ENCODE results near the gene RPTOR.

RPTOR gene

DNA sequence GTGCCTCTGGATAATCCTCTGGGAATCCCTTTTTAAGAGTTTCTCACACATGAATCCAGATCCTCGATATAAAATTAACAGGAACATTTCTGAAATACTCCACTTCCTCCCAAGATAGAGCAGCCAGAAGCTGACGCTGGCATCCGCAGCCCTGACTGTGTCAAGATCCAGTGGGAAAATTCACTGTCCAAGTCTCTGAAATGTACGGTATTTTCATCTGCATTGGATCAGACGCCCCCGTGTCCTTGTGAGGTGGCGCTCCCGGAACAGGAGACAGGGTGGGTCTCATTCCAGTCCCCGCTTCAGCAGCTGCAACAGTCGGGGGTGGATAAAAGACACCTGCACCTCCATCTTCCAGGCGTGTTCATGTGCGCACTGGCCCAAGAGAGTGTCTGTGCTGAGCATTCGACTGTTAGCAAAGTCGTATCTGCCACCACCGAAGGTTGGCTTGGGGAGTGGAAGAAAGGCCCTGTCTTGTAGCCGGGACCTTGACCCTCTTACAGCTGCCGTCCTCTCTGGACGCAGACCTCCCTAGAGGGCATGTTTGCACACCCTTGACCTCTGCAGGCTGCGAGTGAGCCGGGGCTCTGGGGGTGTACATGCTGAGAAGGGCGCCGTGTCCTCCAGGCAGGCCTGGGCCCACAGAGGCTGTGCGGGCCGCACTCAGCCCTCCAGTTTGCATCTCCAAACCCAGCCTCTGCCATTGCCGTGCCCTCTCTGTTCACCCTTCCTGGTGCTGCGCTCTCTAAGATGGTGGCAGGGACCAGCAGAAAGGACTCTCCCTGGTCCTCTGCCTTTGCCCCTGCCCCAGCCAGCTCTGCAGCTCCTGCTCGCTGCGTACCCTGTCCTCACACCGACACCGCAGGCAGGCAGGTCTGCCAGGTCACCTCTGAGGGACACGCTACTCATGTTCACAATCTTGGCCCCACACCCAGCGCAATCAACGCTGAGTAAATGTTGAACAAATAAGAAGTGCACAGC is 375.0 kb downstream of the RPTOR start:
- TF ChIP-seq, protein P1, sequence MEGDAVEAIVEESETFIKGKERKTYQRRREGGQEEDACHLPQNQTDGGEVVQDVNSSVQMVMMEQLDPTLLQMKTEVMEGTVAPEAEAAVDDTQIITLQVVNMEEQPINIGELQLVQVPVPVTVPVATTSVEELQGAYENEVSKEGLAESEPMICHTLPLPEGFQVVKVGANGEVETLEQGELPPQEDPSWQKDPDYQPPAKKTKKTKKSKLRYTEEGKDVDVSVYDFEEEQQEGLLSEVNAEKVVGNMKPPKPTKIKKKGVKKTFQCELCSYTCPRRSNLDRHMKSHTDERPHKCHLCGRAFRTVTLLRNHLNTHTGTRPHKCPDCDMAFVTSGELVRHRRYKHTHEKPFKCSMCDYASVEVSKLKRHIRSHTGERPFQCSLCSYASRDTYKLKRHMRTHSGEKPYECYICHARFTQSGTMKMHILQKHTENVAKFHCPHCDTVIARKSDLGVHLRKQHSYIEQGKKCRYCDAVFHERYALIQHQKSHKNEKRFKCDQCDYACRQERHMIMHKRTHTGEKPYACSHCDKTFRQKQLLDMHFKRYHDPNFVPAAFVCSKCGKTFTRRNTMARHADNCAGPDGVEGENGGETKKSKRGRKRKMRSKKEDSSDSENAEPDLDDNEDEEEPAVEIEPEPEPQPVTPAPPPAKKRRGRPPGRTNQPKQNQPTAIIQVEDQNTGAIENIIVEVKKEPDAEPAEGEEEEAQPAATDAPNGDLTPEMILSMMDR (IDR thresholded peaks at IDR 0.05; ENCODE audit: insufficient read depth, low read length, missing control alignments), result no peak
- DNase-seq (ENCODE audit: low read depth, low spot score), result no peak
- no peak overlapping the region for H3K4me3 ChIP-seq (ENCODE audit: low read depth, low read length)
- ChIA-PET CTCF (no interaction called here), POLR2A (no interaction called here)

DNA sequence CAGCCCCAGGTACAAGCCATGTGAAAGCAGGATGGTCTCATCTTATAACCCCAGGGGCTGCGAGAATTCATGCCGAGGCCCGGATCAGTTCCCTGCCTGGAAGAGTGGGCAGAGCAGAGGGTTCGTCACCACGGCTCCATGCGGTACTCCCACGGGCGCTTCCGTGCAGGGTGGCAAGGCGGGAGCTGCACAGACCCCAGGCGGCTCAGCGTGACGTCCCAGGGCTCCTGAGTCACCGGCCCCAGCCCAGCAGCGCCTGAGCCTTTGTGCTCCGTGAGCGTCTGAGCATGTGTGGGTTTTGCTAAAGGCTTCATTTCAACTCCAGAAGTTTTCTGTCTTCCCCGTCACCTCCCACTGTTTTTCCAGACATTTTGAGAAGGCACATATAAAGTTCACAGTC is 375.8 kb downstream of the RPTOR start:
- H3K4me3 ChIP-seq (ENCODE audit: low read depth, low read length), result no peak overlapping the region
- no peak for DNase-seq (ENCODE audit: low read depth, low spot score)
- CTCF ChIA-PET, result no interaction called here
- POLR2A ChIA-PET, result no interaction called here
- TF ChIP-seq, protein P1 (IDR thresholded peaks at IDR 0.05; ENCODE audit: insufficient read depth, low read length, missing control alignments), result no peak

DNA sequence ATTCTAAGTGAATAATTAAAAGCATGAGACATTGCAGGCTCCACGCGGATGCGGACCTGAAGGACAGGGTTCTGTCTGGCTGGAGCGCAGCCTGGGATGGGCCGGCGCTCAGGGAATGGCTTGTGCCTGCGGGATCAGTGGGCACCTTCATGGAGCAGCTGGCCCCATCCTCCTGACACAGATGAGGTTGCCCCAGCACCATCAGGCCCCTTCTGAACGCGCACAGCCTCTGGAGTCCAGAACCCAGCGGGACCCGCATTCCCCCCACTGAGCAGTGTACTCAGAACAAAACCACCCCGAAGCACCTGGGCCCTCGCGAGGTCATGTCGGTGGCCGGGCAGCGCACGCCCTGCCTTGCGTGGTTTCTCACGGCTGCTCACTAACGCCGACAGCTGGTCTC is 376.5 kb downstream of the RPTOR start:
- ChIA-PET POLR2A (no interaction called here), CTCF (interaction anchor here (0.9 kb wide), 1 partner anchor 10 kb away, joined by 3 read pairs; no protein-coding TSS in a partner anchor)
- TF ChIP-seq, protein P1 (IDR thresholded peaks at IDR 0.05; ENCODE audit: insufficient read depth, low read length, missing control alignments), result no peak

DNA sequence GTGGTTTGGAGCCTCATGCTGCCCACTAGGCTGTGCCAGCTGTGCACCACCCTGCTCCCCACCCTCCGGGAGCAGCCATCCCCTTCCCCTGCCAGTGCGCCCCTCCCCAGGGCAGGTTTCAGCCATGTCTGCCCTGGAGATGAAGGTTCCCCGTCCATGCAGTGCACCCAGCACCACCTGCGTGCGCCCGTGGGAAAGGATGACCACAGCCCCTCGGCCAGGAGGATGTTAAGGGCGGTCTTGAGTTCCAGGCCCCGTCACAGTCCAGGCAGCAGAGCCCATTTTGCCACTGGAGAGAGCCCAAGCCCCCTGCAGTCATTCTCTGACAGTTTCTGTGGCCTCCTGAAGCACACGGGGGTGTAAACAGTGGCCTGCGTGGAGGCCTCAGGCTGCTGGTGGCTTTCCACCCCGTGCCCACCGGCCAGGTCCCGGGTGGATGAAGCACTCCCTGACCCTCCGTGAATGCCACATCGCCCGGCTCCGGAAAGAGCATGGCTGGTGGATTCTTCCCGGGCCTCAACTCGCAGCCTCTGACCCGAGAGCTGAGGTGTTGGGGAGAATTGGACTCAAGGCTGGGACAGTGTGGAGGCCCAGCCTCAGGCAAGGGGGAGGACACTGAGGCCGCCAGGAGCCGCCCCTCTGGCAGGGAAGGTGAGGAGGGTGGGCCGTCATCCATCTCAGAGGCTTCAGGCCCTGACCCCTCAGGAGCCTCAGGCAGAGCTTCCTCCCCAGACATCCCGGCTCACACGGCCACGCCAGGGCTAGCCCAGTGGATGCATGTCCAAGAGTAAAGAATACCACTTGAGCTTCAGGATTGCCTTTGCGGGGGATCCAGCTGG is 377.3 kb downstream of the RPTOR start:
- CTCF ChIA-PET, result interaction anchor here (0.9 kb wide), 1 partner anchor 9 kb away, joined by 3 read pairs; no protein-coding TSS in a partner anchor
- H3K4me3 ChIP-seq (ENCODE audit: low read depth, low read length), result no peak overlapping the region
- POLR2A ChIA-PET, result no interaction called here
- TF ChIP-seq, protein P1 (IDR thresholded peaks at IDR 0.05; ENCODE audit: insufficient read depth, low read length, missing control alignments), result no peak
- DNase-seq (ENCODE audit: low read depth, low spot score), result no peak

More for the DNA sequence above, 376.5 kb downstream of the RPTOR start:
- DNase-seq (ENCODE audit: low read depth, low spot score), result no peak
- no peak overlapping the region for H3K4me3 ChIP-seq (ENCODE audit: low read depth, low read length)

DNA sequence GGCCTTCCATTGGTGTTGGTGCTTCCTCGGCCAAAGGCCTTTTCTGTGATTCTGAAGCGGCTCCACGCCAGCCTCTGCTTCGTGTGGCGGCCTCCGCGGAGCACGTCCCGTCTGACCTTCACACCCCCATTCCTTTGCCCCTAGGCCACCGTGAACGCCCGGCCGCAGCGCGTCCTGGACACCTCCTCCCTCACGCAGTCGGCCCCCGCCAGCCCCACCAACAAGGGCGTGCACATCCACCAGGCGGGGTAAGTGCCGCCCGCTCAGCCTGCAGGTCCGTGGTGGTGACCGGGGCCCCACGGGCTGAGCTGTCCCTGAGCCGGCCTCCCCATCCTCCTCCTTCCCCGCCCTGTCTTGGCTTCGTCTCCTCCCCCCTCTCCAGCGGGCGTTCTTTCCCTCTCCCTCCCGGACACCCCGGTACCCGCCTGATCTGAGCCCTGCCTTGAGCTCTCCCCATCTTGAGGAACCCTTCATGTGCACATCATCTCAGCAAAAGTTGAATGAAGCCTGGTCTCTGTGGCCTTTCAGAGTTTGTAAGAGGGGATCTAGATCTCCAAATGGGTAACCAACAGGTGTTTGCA is 378.0 kb downstream of the RPTOR start:
- ChIA-PET CTCF (no interaction called here), POLR2A (no interaction called here)
- no peak for DNase-seq (ENCODE audit: low read depth, low spot score)
- TF ChIP-seq, protein P1 (IDR thresholded peaks at IDR 0.05; ENCODE audit: insufficient read depth, low read length, missing control alignments), result no peak
- no peak overlapping the region for H3K4me3 ChIP-seq (ENCODE audit: low read depth, low read length)
